Fibroblast of lung (primary cell): ENCODE data around the gene CLEC4D.

Source experiments
- EZH2 ChIP-seq: IDR thresholded peaks from 2 replicates; pipeline ENCODE4 v1.5.1; 2012; ENCODE audit warnings: low read length, control low read depth, mild to moderate bottlenecking; ENCODE audit errors: missing control alignments
- TF ChIP-seq, protein P1 (sequence below), 2 donors: IDR thresholded peaks in 1 of 2; conservative IDR thresholded peaks in 1 of 2; 1 replicate in 1 of 2; 2 replicates in 1 of 2; pipeline ENCODE4 v1.5.1; 2011 to 2012; ENCODE audit warnings: low read length in 2 of 2, control low read depth in 1 of 2, inconsistent platforms in 1 of 2, low read depth in 1 of 2, mild to moderate bottlenecking in 1 of 2

DNA sequence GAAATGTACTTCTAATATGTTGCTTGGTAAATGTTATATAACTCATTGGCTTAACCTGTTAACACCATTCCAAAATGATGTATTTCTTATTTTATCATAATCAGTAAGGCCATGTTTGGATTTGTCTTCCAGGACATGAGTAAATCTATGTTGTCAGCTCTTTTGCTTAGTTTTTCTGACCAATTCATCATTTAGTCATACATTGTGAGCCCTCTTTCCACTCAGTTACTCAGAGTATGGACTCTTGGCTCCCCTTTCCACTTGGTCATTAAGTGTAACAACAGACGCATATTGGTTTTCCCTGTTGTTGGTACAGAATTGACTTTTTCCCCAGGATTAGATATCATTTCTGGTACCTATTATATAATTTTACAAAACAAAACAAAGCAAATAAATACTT is 9.0 kb upstream of the CLEC4D start:
- TF ChIP-seq, protein P1, sequence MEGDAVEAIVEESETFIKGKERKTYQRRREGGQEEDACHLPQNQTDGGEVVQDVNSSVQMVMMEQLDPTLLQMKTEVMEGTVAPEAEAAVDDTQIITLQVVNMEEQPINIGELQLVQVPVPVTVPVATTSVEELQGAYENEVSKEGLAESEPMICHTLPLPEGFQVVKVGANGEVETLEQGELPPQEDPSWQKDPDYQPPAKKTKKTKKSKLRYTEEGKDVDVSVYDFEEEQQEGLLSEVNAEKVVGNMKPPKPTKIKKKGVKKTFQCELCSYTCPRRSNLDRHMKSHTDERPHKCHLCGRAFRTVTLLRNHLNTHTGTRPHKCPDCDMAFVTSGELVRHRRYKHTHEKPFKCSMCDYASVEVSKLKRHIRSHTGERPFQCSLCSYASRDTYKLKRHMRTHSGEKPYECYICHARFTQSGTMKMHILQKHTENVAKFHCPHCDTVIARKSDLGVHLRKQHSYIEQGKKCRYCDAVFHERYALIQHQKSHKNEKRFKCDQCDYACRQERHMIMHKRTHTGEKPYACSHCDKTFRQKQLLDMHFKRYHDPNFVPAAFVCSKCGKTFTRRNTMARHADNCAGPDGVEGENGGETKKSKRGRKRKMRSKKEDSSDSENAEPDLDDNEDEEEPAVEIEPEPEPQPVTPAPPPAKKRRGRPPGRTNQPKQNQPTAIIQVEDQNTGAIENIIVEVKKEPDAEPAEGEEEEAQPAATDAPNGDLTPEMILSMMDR (conservative IDR thresholded peaks at IDR 0.05 in 1 of 2, IDR thresholded peaks at IDR 0.05 in 1 of 2; ENCODE audit: low read depth in 1 of 2, low read length in 2 of 2) = no peak
- TF ChIP-seq EZH2 = no peak
